Thymus (tissue), 11 donors: ENCODE results near the gene TMEM253. TPM values are rescaled to one million over a fixed set of nuclear protein-coding genes. Genes with fewer than 3 reads are reported as not detected.

Experiments used
- DNase-seq, 9 donors: peaks; one replicate each; pipeline ENCODE4 v3.0.0-alpha.2; 2013; ENCODE audit warnings: low spot score in 9 of 9, low read depth in 6 of 9, missing footprints in 1 of 9
- H3K27ac ChIP-seq, 2 donors: one replicate each; pipeline ENCODE4 v1.5.1; 2013; ENCODE audit warnings: control low read depth in 1 of 2, low read depth in 1 of 2, low read length in 1 of 2, mild to moderate bottlenecking in 1 of 2, moderate library complexity in 1 of 2
- H3K27me3 ChIP-seq, 2 donors: one replicate each; pipeline ENCODE4 v1.5.1; 2013; ENCODE audit warnings: low read length in 1 of 2; ENCODE audit not compliant: control insufficient read depth in 2 of 2, insufficient read depth in 1 of 2
- H3K36me3 ChIP-seq, 2 donors: one replicate each; pipeline ENCODE4 v1.5.1; 2013; ENCODE audit warnings: low read length in 1 of 2, mild to moderate bottlenecking in 1 of 2, moderate library complexity in 1 of 2; ENCODE audit not compliant: control insufficient read depth in 2 of 2, insufficient read depth in 2 of 2
- H3K4me1 ChIP-seq, 2 donors: one replicate each; pipeline ENCODE4 v1.5.1; 2013; ENCODE audit warnings: low read length in 2 of 2; ENCODE audit not compliant: control insufficient read depth in 2 of 2, insufficient read depth in 2 of 2
- H3K4me3 ChIP-seq, 2 donors: one replicate each; pipeline ENCODE4 v1.5.1; 2013; ENCODE audit warnings: low read length in 2 of 2, control low read depth in 1 of 2, mild to moderate bottlenecking in 1 of 2
- H3K9me3 ChIP-seq, 2 donors: one replicate each; pipeline ENCODE4 v1.5.1; 2013; ENCODE audit warnings: low read length in 1 of 2, mild to moderate bottlenecking in 1 of 2; ENCODE audit not compliant: control insufficient read depth in 2 of 2, insufficient read depth in 1 of 2
- WGBS: extraction: QIAGEN DNeasy Blood & Tissue Kit; methylation state at CpG from one replicate; pipeline ENCODE4 v1.1.7; 2013; 5-methylcytosine and 5-hydroxymethylcytosine counted together
- polyA plus RNA-seq: library from polyadenylated mRNA; stranded (reverse); fragments of 200-250 nt; gene quantifications from one replicate; pipeline ENCODE4 v1.2.3, GENCODE V29; 2013
- total RNA-seq: library from RNA; stranded (reverse); fragments of 120-200 nt; gene quantifications from one replicate; pipeline ENCODE4 v1.2.4, GENCODE V29; 2013
- donor health status: healthy.

Gene TMEM253
- total and polyA plus RNA-seq, 2 donors = 0.14 to 0.98 TPM

DNA sequence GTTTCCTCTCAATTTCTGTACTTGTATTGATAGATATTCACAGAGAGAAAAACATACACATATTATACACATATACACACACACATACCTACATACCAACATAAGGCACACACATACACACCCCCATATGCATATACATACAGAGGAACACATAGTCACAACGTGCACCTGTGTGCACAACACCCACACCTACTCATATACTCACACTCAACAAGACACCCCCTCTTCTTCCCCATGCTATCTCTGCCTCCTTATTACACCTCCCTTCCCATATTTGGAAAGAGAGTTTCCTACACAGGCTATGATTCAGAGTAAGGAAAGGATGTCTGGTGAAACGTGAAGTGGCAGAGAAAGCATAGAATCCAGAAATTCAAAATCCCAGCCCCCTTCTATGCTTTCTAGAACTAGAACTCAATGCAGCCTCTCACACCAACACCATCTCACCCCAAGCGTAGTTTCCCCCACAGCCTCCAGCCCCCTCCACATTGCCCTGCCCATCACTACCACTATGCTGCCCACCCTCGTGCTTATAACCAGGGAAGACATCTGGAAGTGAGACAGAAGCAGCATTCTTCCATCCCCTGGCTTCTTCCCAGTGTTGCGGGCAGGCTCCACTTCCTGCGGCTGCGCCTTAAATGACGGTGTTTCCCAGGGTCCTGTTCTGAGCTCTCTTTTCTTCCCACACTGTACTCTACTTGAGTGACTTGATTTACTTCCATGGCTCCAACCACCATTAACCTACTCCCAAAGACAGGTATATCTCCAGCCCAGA, 40.8 kb upstream of the TMEM253 start:
- H3K4me1 ChIP-seq = no peaks in the 10 kb centered on the region
- H3K27me3 ChIP-seq = peaks cover 2 to 22% of the 10 kb centered on the region in 2 donors
- H3K4me3 ChIP-seq = no peak overlapping the region
- 91% methylated on average over 8 of the region's 8 CpGs for WGBS
- no peak for DNase-seq
- H3K27ac ChIP-seq = no peak overlapping the region
- no peaks in the 10 kb centered on the region for H3K9me3 ChIP-seq
- H3K36me3 ChIP-seq = no peaks in the 10 kb centered on the region

DNA sequence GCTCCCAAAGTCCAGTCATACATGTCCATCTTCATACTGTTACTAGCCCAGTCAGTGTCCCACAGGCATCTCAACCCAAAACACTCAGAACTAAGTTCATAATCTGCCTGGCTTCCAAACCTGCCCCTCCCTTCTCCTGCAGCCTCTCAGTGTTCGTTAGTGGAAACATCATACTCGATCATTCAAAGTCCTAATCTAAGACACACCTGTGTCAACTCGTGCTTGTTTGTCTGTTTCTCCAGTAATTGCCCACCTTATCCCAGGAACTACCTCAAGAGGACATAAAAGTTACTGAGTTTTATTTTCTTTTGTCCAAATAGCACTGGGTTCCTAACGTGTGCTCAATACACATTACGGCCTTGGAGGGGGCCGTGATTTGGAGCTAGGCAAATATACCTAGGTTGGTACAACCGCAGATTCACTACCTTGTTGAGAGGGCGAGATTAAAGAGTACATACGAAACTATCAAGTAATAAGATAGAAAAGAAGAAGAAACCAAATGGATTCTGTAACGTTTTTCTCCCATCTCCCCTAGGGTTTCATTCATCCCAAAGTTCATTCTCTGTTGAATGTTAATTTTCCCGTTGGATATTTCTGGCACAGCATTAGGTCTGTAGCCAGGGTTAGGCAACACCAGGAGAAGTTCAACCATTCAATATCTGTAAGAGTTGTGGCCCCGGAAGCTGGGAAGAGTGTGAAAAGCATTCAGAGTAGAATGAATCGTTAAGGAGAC, 40.1 kb upstream of the TMEM253 start:
- Histone ChIP-seq H3K36me3 (no peaks in the 10 kb centered on the region), H3K9me3 (no peaks in the 10 kb centered on the region), H3K4me1 (no peaks in the 10 kb centered on the region), H3K27me3 (peaks cover 3 to 27% of the 10 kb centered on the region in 2 donors), H3K4me3 (no peak overlapping the region), H3K27ac (no peak overlapping the region)
- 93% methylated on average over 13 of the region's 13 CpGs for WGBS
- DNase-seq = no peak

DNA sequence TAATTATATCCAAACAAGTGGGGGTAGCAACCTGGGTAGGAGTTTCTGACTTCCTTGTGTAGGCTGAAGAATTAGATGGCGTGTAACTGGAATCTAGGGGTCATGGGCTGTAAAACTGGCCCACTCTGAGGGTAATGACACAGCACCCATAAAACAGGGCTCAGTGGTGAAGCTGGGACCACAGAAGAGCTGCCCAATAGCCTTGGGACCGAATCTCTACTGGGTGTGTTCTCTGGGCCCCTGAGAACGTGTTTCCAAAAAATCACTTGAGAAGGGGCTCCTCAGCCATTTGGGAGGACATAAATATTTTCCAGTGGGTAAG, 39.6 kb upstream of the TMEM253 start:
- no peak overlapping the region for H3K4me3 ChIP-seq
- H3K9me3 ChIP-seq = no peaks in the 10 kb centered on the region
- H3K4me1 ChIP-seq = no peaks in the 10 kb centered on the region
- 93% methylated on average over 3 of the region's 3 CpGs for WGBS
- no peak for DNase-seq
- no peak overlapping the region for H3K27ac ChIP-seq
- H3K36me3 ChIP-seq = no peaks in the 10 kb centered on the region
- H3K27me3 ChIP-seq = peaks cover 6 to 32% of the 10 kb centered on the region in 2 donors

DNA sequence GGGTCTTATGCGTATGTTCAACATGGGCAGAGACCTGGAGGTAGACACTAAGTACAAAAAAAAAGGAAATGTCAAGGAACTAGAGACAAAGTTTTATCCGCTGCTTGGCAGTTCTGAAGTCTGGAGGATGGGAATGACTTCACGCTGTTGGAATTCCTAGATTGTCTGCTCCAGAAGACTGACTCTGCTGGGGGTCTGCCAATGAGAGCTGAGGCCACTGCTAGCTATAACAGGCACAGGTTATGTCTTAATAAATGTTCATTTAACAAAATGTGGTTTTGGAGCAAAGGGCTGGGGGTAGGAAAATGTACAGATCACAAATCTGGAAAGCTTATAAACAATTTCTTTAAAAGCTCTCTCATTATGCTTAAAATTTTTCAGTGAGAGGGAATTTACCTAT, 37.4 kb upstream of the TMEM253 start:
- Histone ChIP-seq H3K9me3 (no peaks in the 10 kb centered on the region), H3K4me1 (peaks cover 0 to under 1% of the 10 kb centered on the region in 2 donors), H3K4me3 (no peak overlapping the region), H3K36me3 (no peaks in the 10 kb centered on the region), H3K27ac (no peak overlapping the region), H3K27me3 (peaks cover 16 to 52% of the 10 kb centered on the region in 2 donors)
- no peak for DNase-seq
- WGBS = 93% methylated on average over 3 of the region's 3 CpGs

DNA sequence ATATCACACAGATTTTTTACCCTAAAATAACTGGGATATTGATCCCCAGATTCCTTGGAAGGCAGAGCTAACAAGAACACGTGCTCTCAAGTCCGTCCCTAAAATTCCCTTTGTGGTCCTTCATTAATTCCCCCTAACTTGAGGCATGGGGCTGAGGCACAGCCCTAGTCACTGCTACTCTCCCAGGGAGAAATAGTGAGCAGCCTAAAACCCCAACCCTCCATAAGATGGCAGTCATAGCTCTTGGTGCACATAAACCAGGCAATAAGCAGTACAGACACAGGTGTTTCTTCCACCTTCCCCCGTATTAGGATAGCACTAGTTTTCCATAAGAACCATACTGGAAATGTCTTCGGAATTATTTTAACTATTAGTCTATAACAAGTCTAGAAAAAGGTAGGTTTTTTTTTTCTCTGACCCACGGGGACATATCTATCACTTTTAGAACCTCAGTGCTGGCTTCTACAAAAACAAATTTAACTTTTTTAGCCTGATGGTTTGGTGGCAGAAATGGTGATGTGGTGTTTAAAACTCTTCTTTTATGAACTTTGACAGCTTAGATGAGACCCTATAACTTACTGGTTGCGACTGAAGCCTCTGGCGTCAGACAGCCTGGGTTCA, 33.9 kb upstream of the TMEM253 start:
- Histone ChIP-seq H3K36me3 (no peaks in the 10 kb centered on the region), H3K27ac (no peak overlapping the region), H3K4me1 (peaks cover 15 to 31% of the 10 kb centered on the region in 2 donors), H3K9me3 (peaks cover 1 to 6% of the 10 kb centered on the region in 2 donors), H3K27me3 (peaks cover 48 to 78% of the 10 kb centered on the region in 2 donors), H3K4me3 (no peak overlapping the region)
- DNase-seq = peak in 1 of 9 donors; percentile 49
- WGBS = 82% methylated on average over 7 of the region's 7 CpGs

DNA sequence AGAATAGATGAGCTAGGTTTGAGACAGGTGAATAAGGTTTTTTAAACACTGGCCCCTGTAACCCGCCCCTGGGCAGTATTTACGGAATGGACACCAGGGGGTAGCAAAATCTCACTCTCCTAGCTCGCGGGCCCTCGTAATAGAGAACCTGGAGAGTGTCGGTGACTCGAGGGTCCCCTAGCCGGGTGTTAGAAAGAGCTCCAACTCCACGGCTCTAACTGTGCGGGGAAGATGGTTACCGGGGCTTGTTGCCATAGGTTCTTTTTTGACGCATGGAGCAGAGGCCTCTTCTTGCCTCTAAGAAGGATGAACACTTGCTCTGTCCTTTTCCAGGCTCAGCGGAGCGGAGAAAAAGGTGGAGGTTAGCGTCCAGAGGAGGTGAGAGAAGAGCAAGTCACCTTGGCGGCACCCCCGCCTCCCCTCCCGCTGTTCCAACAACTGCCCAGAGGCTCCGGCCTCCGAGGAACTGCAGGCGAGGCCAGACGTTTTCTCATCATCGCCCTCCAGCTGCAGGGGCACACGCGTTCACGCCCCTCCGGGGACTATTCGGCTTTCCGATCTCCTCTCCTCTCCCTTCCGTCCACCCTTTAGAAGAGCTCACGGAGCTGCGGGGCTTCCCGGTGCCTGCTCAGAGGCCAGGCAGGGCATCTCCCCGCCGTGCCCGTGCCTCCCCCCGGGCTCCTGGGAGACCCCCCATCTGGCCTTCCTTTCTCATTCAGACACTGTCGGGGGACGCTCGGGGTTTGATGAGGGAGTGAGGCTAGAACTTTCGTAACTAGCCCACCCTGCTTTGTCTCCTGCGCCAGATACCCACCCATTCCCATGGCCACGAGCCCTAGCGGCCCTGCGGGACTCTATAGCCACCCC, 32.1 kb upstream of the TMEM253 start:
- Histone ChIP-seq H3K4me3 (peak overlapping the region in 1 of 2 donors; percentile 1), H3K9me3 (peaks cover 1 to 6% of the 10 kb centered on the region in 2 donors), H3K27me3 (peaks cover 57 to 78% of the 10 kb centered on the region in 2 donors), H3K4me1 (peaks cover 15 to 34% of the 10 kb centered on the region in 2 donors), H3K27ac (no peak overlapping the region), H3K36me3 (no peaks in the 10 kb centered on the region)
- DNase-seq = peak in 3 of 9 donors; percentile 13 to 61 (median 40)
- WGBS = 4% methylated on average over 45 of the region's 45 CpGs

DNA sequence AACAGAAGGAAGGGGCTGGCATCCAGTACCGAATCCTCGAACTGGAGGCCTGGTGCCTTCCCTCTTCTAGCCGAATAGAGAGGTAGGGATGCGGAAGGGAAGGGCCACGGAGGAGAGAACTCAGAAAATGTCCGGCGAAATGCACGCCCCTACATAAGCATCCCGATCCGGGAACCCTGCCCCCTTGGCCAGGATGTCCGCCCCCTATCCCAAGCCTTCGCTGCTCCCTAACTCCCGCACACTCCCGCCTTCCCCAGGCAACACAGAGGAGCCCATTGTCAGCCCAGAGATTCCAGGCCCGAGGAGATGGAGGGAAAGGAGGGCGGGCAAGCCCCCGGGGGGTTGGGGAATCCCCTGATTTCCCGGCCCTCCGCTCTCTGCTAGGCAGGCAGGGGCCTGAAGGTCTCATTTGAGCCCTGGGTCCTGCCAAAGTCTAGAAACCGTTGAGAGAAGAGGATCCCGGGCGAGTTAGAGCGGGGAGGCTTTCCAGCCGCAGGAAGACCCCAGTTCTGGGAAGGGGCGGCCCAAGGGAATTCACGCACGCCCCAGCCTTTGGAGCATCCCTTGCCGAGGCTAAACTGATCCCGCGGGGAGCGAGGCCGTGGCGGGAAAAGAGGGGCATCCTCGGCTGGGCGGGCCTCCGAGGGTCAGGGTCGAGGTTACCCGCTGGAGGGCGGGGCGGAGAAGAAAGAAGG, 31.3 kb upstream of the TMEM253 start:
- DNase-seq = peak in 1 of 9 donors; percentile 18
- WGBS = 7% methylated on average over 40 of the region's 40 CpGs
- peak overlapping the region in 1 of 2 donors; percentile 70 for H3K27ac ChIP-seq

DNA sequence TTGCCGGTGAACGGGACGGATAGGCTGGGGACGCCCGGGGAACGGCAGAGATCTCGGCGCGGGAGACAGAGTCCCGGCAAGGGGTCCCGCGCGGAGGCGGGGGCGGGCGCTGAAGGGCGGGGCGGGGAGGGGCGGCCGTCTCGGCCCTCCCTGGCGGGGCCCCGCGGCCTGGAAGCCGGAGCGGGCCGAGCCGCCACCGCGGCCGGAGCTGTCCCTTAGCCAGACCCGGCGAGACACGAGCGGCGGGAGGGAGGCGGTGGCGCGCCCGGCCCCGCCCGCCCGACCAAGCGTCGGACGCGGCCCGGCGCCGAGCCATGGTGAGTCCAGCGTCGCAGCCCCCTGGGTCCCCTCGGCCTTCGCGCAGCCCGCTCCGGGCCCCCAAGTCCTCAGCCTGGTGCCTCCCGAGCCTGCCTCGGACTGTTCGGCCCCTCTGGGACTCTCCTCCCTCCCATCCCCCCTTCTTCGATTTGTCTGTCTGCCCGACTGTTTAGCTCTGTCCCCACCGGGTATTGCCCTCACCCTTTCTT, 30.7 kb upstream of the TMEM253 start, which contains the start of gene ARHGEF40:
TSS of gene ARHGEF40 (plus strand) at position 222 of the 527 bp plus-strand sequence. CDS start at position 315, 93 bp downstream.
- H3K27me3 ChIP-seq = peaks cover 60 to 86% of the 10 kb centered on the region in 2 donors
- H3K4me1 ChIP-seq = peaks cover 15 to 34% of the 10 kb centered on the region in 2 donors
- peaks cover 1 to 6% of the 10 kb centered on the region in 2 donors for H3K9me3 ChIP-seq
- no peak for DNase-seq
- H3K36me3 ChIP-seq = no peaks in the 10 kb centered on the region
- peak within 1 kb of the TSS; percentile 61 to 70 for H3K27ac ChIP-seq
- WGBS = under 1% methylated on average over 63 of the region's 63 CpGs
- H3K4me3 ChIP-seq = peak within 1 kb of the TSS; percentile 38 to 48

More for the DNA sequence above, 31.3 kb upstream of the TMEM253 start:
- Histone ChIP-seq H3K36me3 (no peaks in the 10 kb centered on the region), H3K9me3 (peaks cover 1 to 6% of the 10 kb centered on the region in 2 donors), H3K4me1 (peaks cover 15 to 34% of the 10 kb centered on the region in 2 donors), H3K4me3 (peak overlapping the region; percentile 29 to 48), H3K27me3 (peaks cover 60 to 86% of the 10 kb centered on the region in 2 donors)
